ENCODE data around the gene CDH23. TPM values are rescaled to one million over a fixed set of nuclear protein-coding genes. Genes with fewer than 3 reads are reported as not detected.

The CDH23 gene
- total RNA-seq, 1 experiment from 2014 or later: 2.9 TPM

- ChIA-PET CTCF (interaction anchor here (0.8 kb wide), 1 partner anchor 34 kb away, joined by 3 read pairs; no protein-coding TSS in a partner anchor), POLR2A (no interaction called here)
- Mint-ChIP-seq H3K9me3 (peaks cover 10% of the 10 kb centered on the region; the same call in 1 of the 2 replicates), H3K27me3 (ENCODE audit: low read depth) (peaks cover 3% of the 10 kb centered on the region; the same call in 1 of the 2 replicates), H3K36me3 (no peaks in the 10 kb centered on the region), H3K27ac (no peak overlapping the region), H3K4me1 (peaks cover 10% of the 10 kb centered on the region), H3K4me3 (no peak overlapping the region)
- TF ChIP-seq ZNF512 (CRISPR knock-in tag; IDR thresholded peaks at IDR 0.05; ENCODE audit: borderline replicate concordance) (no peak), HMGA2 (CRISPR knock-in tag; IDR thresholded peaks at IDR 0.05) (no peak), ZSCAN18 (CRISPR knock-in tag; IDR thresholded peaks at IDR 0.05) (no peak), ATF1 (CRISPR knock-in tag; IDR thresholded peaks at IDR 0.05) (no peak), MYBL2 (CRISPR knock-in tag; IDR thresholded peaks at IDR 0.05) (no peak), ZNF671 (CRISPR knock-in tag; IDR thresholded peaks at IDR 0.05) (no peak), ZNF532 (CRISPR knock-in tag; IDR thresholded peaks at IDR 0.05; ENCODE audit: borderline replicate concordance) (no peak), ZNF423 (CRISPR knock-in tag; IDR thresholded peaks at IDR 0.05) (no peak), MXD4 (CRISPR knock-in tag; IDR thresholded peaks at IDR 0.05; ENCODE audit: borderline replicate concordance) (no peak), EMX1 (CRISPR knock-in tag; IDR thresholded peaks at IDR 0.05) (no peak), OVOL2 (CRISPR knock-in tag; IDR thresholded peaks at IDR 0.05; ENCODE audit: borderline replicate concordance) (no peak), ZNF121 (CRISPR knock-in tag; IDR thresholded peaks at IDR 0.05) (no peak), ZBTB21 (CRISPR knock-in tag; IDR thresholded peaks at IDR 0.05; ENCODE audit: borderline replicate concordance) (no peak)
- DNase-seq (ENCODE audit: low spot score) (no peak), ATAC-seq (no peak)
Observed at GRCh38 chr10:71739358-71739900, 342.7 kb downstream of the CDH23 start.

- TF ChIP-seq ATF1 (CRISPR knock-in tag; IDR thresholded peaks at IDR 0.05): no peak
- no peak for TF ChIP-seq CREB1 (CRISPR knock-in tag; IDR thresholded peaks at IDR 0.05)
- no peak for TF ChIP-seq ESRRA (CRISPR knock-in tag; IDR thresholded peaks at IDR 0.05; ENCODE audit: borderline replicate concordance)
- TF ChIP-seq MXD4 (CRISPR knock-in tag; IDR thresholded peaks at IDR 0.05; ENCODE audit: borderline replicate concordance): no peak
- TF ChIP-seq ATF3 (CRISPR knock-in tag; conservative IDR thresholded peaks at IDR 0.05): no peak
- TF ChIP-seq HMGXB4 (CRISPR knock-in tag; IDR thresholded peaks at IDR 0.05): no peak
- ChIA-PET POLR2A (no interaction called here), CTCF (interaction anchor here (0.8 kb wide), 1 partner anchor 34 kb away, joined by 3 read pairs; no protein-coding TSS in a partner anchor)
- peaks cover 10% of the 10 kb centered on the region; the same call in 1 of the 2 replicates for H3K9me3 Mint-ChIP-seq
- no peak overlapping the region for H3K4me3 Mint-ChIP-seq
- H3K27me3 Mint-ChIP-seq (ENCODE audit: low read depth): peaks cover 3% of the 10 kb centered on the region; the same call in 1 of the 2 replicates
- no peaks in the 10 kb centered on the region for H3K36me3 Mint-ChIP-seq
- ATAC-seq: no peak
- no peak overlapping the region for H3K27ac Mint-ChIP-seq
- DNase-seq (ENCODE audit: low spot score): no peak
- peaks cover 10% of the 10 kb centered on the region for H3K4me1 Mint-ChIP-seq
Observed at GRCh38 chr10:71740069-71740653, 343.4 kb downstream of the CDH23 start.

Data from WTC11 (cell line).